SK-N-MC (cell line): ENCODE results near the gene FIBCD1.

Experiments used
- EZH2 ChIP-seq: fragments of 200-600 bp; sonication (generic); IDR thresholded peaks from one replicate; pipeline ENCODE4 v1.6.1; 2017; ENCODE audit warnings: antibody characterized with exemption
- POLR2AphosphoS5 ChIP-seq: IDR thresholded peaks from 2 replicates; pipeline ENCODE4 v1.6.1; 2012; ENCODE audit warnings: mild to moderate bottlenecking, low read depth, low read length, borderline replicate concordance

DNA sequence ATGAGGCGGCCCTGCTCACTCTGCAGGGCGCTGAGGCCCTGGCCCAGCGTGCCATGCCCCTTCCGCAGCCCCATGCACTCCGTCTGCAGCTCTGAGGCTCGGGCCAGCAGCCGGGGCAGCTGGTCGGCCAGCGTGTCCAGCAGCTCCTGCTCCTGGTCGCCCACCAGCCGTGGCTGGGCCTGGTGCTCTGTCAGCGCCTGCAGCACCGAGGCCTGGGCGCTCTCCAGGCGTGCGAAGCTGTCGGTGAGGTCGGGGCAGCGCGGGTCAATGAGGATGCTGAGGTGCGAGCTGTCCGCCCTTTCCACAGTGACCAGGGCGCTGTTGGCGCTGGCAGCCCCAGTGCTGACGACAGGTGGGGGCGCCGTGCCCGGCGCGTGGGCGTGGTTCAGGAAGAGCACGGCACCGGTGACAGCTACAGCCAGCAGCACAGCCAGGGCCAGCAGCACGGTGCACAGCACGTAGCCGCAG lies 9.4 kb downstream of the FIBCD1 start:
- TF ChIP-seq EZH2 (no peak), POLR2AphosphoS5 (no peak)
